Thoracic aorta (tissue), 2 donors: ENCODE data around the gene CCDC82. TPM values are rescaled to one million over a fixed set of nuclear protein-coding genes. Genes with fewer than 3 reads are reported as not detected.

Source experiments
- ATAC-seq: fragments of 150-250 bp; one replicate; pipeline ENCODE4 v1.8.0; 2017; ENCODE audit warnings: low read depth; ENCODE audit not compliant: insufficient number of reproducible peaks, low FRiP score
- DNase-seq: peaks from one replicate; pipeline ENCODE4 v3.0.0-alpha.2; 2020; ENCODE audit warnings: low spot score
- H3K27ac ChIP-seq, 2 donors: fragments of 200-600 bp; sonication (generic); 1 replicate in 1 of 2; 2 replicates in 1 of 2; pipeline ENCODE4 v1.5.1; 2016; ENCODE audit warnings: mild to moderate bottlenecking in 2 of 2, moderate library complexity in 2 of 2
- H3K27me3 ChIP-seq: fragments of 200-600 bp; sonication (generic); replicated peaks from 2 replicates; pipeline ENCODE4 v1.6.0; 2016; ENCODE audit warnings: mild to moderate bottlenecking; ENCODE audit not compliant: insufficient read depth
- H3K36me3 ChIP-seq: fragments of 200-600 bp; sonication (generic); one replicate; pipeline ENCODE4 v1.5.1; 2016
- H3K4me1 ChIP-seq, 2 donors: fragments of 200-600 bp; sonication (generic); 1 replicate in 1 of 2; 2 replicates in 1 of 2; pipeline versions ENCODE4 v1.5.1 to v1.6.0; 2016; ENCODE audit warnings: low read depth in 2 of 2, mild to moderate bottlenecking in 1 of 2; ENCODE audit not compliant: control insufficient read depth in 1 of 2
- H3K4me3 ChIP-seq: fragments of 200-600 bp; sonication (generic); 2 replicates; pipeline ENCODE4 v1.5.1; 2016; ENCODE audit warnings: mild to moderate bottlenecking
- H3K9me3 ChIP-seq: fragments of 200-600 bp; sonication (generic); 2 replicates; pipeline ENCODE4 v1.5.1; 2016
- CTCF ChIP-seq: fragments of 200-600 bp; sonication (generic); IDR thresholded peaks from one replicate; pipeline ENCODE4 v1.5.1; 2019; ENCODE audit warnings: antibody characterized with exemption
- total RNA-seq, 2 donors: library from RNA; depleted of rRNA; stranded (reverse); fragments of >200 nt; gene quantifications; one replicate each; pipeline versions ENCODE4 v1.1.0 to v1.2.3, GENCODE V29; 2016

CCDC82 gene
- total RNA-seq, 2 donors from 2014 or later = 28.8 to 34.2 TPM

DNA sequence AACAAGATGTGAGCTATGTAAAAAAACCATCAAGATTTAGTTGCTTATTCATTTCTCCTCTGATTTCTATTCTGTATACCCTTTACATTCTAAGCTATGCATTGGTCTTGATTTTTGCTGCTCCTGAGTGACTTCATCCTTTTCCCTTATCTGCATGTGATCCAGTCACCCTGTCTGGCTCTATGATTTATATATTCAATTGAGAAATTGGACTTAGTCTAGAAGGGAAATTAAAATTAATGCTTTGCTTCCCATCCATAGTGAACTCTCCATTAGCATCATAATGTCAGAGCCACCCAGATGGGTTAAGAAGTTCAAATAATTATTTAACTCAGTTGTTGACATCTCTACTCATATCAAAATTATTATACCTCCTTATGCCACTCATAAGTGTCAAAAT, 5.1 kb upstream of the CCDC82 start:
- no peak for DNase-seq
- no peak overlapping the region for H3K4me3 ChIP-seq
- no peaks in the 10 kb centered on the region for H3K27me3 ChIP-seq
- no peak for ATAC-seq
- H3K27ac ChIP-seq = no peak overlapping the region
- H3K4me1 ChIP-seq = peaks cover 8 to 15% of the 10 kb centered on the region in 2 donors
- H3K36me3 ChIP-seq = no peaks in the 10 kb centered on the region
- no peak for TF ChIP-seq CTCF
- no peaks in the 10 kb centered on the region for H3K9me3 ChIP-seq

GRCh38 chr11:96393753-96394348, 4.1 kb upstream of the CCDC82 start:
- peaks cover 9 to 16% of the 10 kb centered on the region in 2 donors for H3K4me1 ChIP-seq
- ATAC-seq (no peak), DNase-seq (no peak)
- no peaks in the 10 kb centered on the region for H3K27me3 ChIP-seq
- H3K9me3 ChIP-seq = no peaks in the 10 kb centered on the region
- TF ChIP-seq CTCF = peak; percentile 71
- H3K27ac ChIP-seq = no peak overlapping the region
- H3K4me3 ChIP-seq = no peak overlapping the region
- H3K36me3 ChIP-seq = no peaks in the 10 kb centered on the region

DNA sequence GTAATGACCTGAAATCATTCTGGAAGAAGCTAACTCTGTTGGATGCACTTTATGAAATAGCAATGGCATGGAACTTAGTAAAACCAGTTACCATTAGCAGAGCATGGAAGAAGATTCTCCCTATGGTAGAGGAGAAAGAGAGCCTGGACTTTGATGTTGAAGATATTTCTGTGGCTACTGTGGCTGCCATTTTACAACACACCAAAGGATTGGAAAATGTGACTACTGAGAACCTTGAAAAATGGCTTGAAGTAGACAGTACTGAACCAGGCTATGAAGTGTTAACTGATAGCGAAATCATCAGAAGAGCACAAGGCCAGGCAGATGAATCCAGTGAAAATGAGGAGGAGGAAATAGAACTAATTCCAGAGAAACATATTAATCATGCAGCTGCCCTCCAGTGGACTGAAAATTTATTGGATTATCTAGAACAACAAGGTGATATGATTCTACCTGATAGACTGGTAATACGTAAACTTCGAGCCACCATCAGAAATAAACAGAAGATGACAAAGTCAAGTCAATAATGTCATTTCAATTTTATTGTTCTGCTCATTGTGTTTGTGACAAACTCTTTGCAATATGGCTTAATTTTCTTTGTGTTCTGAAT, 2.1 kb upstream of the CCDC82 start:
- no peaks in the 10 kb centered on the region for H3K9me3 ChIP-seq
- no peak overlapping the region for H3K4me3 ChIP-seq
- DNase-seq (no peak), ATAC-seq (no peak)
- TF ChIP-seq CTCF = no peak
- peaks cover 21 to 35% of the 10 kb centered on the region in 2 donors for H3K4me1 ChIP-seq
- H3K36me3 ChIP-seq = no peaks in the 10 kb centered on the region
- no peak overlapping the region for H3K27ac ChIP-seq
- no peaks in the 10 kb centered on the region for H3K27me3 ChIP-seq

- Histone ChIP-seq H3K4me1 (peaks cover 21 to 35% of the 10 kb centered on the region in 2 donors), H3K9me3 (no peaks in the 10 kb centered on the region), H3K27ac (peak overlapping the region; percentile 73 to 82), H3K27me3 (no peaks in the 10 kb centered on the region), H3K36me3 (no peaks in the 10 kb centered on the region), H3K4me3 (peak overlapping the region; percentile 98)
- DNase-seq (no peak), ATAC-seq (no peak)
- TF ChIP-seq CTCF = no peak
Measured at GRCh38 chr11:96390488-96390792, 728 bp upstream of the CCDC82 start.

GRCh38 chr11:96388891-96389719, 607 bp downstream of the CCDC82 start:
- no peak for DNase-seq
- Histone ChIP-seq H3K27me3 (no peaks in the 10 kb centered on the region), H3K36me3 (no peaks in the 10 kb centered on the region), H3K27ac (peak overlapping the region; percentile 73 to 82), H3K4me1 (peaks cover 21 to 35% of the 10 kb centered on the region in 2 donors), H3K4me3 (peak overlapping the region; percentile 98), H3K9me3 (no peaks in the 10 kb centered on the region)
- peak; percentile 15 for TF ChIP-seq CTCF
- ATAC-seq = peak; percentile 59
